ENCODE measurements around the gene TNXB.
"Not testable (repeated sequence)": the region's sequence is repeated elsewhere in the genome, so short reads cannot be mapped to it uniquely, and the experiment has no call there.

Gene TNXB

DNA sequence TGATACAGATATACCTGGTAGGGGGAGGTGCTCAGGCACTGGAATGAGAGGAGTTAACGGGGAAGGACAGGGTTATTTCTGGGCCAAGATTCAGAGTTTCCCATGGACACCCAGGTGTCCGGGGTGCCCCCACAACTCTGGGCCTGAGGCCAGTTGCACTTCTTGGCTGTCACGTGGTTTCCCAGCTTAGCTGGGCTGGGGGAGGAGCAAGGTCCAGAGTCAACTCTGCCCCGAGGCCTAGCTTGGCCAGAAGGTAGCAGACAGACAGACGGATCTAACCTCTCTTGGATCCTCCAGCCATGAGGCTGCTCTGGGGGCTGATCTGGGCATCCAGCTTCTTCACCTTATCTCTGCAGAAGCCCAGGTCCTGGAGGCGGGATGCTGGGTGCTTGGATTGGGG is 94.6 kb downstream of the TNXB start, which contains the start of gene C4B:
Gene C4B (plus strand): TSS at position 249 of the 400 bp plus-strand sequence. CDS start 51 bp downstream, at position 300.
- H3K18ac ChIP-seq (ENCODE audit: low read length); H3K9me3 ChIP-seq (replicated peaks in 1 of 2; ENCODE audit: control insufficient read depth in 2 of 2, insufficient read depth in 1 of 2, low read depth in 1 of 2, low read length in 2 of 2); H3K79me1 ChIP-seq (ENCODE audit: low read depth, low read length); H4K8ac ChIP-seq (ENCODE audit: low read depth, low read length); H2BK120ac ChIP-seq (ENCODE audit: low read depth, low read length); H3K27me3 ChIP-seq (ENCODE audit: control insufficient read depth in 3 of 3, insufficient read depth in 3 of 3, low read depth in 1 of 3, low read length in 3 of 3); H3K36me3 ChIP-seq (replicated peaks in 1 of 2; ENCODE audit: control insufficient read depth in 2 of 2, insufficient read depth in 2 of 2, low read length in 2 of 2); H3K9ac ChIP-seq (ENCODE audit: low read depth, low read length, poor library complexity); H4K91ac ChIP-seq (ENCODE audit: low read depth, low read length, poor library complexity); H2BK12ac ChIP-seq (ENCODE audit: low read length); H3K4me3 ChIP-seq (ENCODE audit: low read length in 2 of 2); H2BK5ac ChIP-seq (ENCODE audit: low read length); H3K4me2 ChIP-seq (ENCODE audit: insufficient read depth, low read length, poor library complexity, severe bottlenecking); H3K23ac ChIP-seq (ENCODE audit: low read depth, low read length, poor library complexity); H3K4me1 ChIP-seq (ENCODE audit: control insufficient read depth in 2 of 2, insufficient read depth in 1 of 2, low read depth in 1 of 2, low read length in 2 of 2); H3K4ac ChIP-seq (ENCODE audit: low read length); H3K14ac ChIP-seq (ENCODE audit: low read length); H3K27ac ChIP-seq (replicated peaks; ENCODE audit: low read length); H2AK5ac ChIP-seq (ENCODE audit: low read depth, low read length); DNase-seq (ENCODE audit: low spot score); H2AFZ ChIP-seq (ENCODE audit: low read length); H2BK15ac ChIP-seq (ENCODE audit: low read length): not testable (repeated sequence)
- no CpG with 5 or more reads among the region's 6 CpGs for WGBS, 2 donors (ENCODE audit: extremely low coverage in 2 of 2, insufficient read length in 2 of 2, insufficient replicate concordance in 1 of 2)

DNA sequence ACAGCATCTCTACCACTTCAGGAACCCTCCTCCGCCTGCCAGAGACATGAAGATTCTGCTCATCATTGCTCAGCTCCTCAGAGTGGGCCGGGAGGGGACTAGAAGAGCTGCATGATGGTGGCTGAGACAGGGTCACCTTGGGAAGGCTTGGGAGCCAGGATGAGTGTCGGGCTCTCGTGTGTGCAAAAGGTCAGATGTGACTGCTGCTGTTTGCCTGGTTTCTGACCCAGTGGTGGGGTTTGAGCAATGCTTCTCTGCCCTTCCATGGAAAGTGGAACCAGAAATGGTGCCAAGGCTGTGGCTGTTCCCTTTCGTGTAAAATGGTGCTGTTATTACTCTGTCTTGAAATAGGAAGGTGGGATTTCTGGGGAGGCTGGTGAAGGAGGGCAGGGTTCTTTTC is 95.4 kb downstream of the TNXB start:
- H4K8ac ChIP-seq (ENCODE audit: low read depth, low read length); H2BK120ac ChIP-seq (ENCODE audit: low read depth, low read length); H3K4me3 ChIP-seq (ENCODE audit: low read length in 2 of 2); H3K36me3 ChIP-seq (replicated peaks in 1 of 2; ENCODE audit: control insufficient read depth in 2 of 2, insufficient read depth in 2 of 2, low read length in 2 of 2); H2AFZ ChIP-seq (ENCODE audit: low read length); H3K4me1 ChIP-seq (ENCODE audit: control insufficient read depth in 2 of 2, insufficient read depth in 1 of 2, low read depth in 1 of 2, low read length in 2 of 2); H2BK5ac ChIP-seq (ENCODE audit: low read length); H3K9ac ChIP-seq (ENCODE audit: low read depth, low read length, poor library complexity); H3K27me3 ChIP-seq (ENCODE audit: control insufficient read depth in 3 of 3, insufficient read depth in 3 of 3, low read depth in 1 of 3, low read length in 3 of 3); H3K14ac ChIP-seq (ENCODE audit: low read length); H2BK12ac ChIP-seq (ENCODE audit: low read length); H3K9me3 ChIP-seq (replicated peaks in 1 of 2; ENCODE audit: control insufficient read depth in 2 of 2, insufficient read depth in 1 of 2, low read depth in 1 of 2, low read length in 2 of 2); H2BK15ac ChIP-seq (ENCODE audit: low read length); DNase-seq (ENCODE audit: low spot score); H4K91ac ChIP-seq (ENCODE audit: low read depth, low read length, poor library complexity); H3K4ac ChIP-seq (ENCODE audit: low read length); H3K18ac ChIP-seq (ENCODE audit: low read length); H3K23ac ChIP-seq (ENCODE audit: low read depth, low read length, poor library complexity); H3K4me2 ChIP-seq (ENCODE audit: insufficient read depth, low read length, poor library complexity, severe bottlenecking); H3K27ac ChIP-seq (replicated peaks; ENCODE audit: low read length); H2AK5ac ChIP-seq (ENCODE audit: low read depth, low read length); H3K79me1 ChIP-seq (ENCODE audit: low read depth, low read length): not testable (repeated sequence)
- no CpG with 5 or more reads among the region's 5 CpGs for WGBS, 2 donors (ENCODE audit: extremely low coverage in 2 of 2, insufficient read length in 2 of 2, insufficient replicate concordance in 1 of 2)

DNA sequence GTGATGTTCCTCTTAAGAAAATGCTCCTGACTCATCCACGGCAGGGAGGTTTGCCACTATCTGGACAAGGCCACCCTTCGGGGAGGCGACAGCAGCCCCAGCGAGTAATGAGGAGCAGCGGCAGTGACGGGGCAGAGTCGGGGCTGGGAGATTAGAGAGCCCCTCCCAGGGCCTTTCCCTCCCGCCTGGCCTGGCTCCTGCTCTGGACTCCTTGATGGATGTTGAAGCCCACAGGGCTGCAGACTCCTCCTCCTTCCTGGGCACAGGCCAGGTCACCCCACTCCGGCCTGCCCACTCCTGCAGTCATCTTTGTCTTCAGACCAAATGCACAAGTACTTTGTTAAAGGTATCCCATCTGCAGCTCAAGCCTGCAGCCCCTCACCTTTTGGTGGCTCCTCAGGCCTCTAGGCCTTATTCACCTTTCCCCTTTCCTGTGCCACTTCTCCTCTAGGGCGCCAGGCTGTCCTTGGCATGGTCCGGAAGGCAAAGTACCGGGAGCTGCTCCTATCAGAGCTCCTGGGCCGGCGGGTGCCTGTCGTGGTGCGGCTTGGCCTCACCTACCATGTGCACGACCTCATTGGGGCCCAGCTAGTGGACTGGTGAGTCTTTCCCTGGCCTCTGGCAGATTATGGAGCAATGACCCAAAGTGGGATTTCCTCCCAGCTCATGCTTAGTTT is 96.1 kb downstream of the TNXB start:
- H3K4ac ChIP-seq (ENCODE audit: low read length); H4K8ac ChIP-seq (ENCODE audit: low read depth, low read length); H2BK12ac ChIP-seq (ENCODE audit: low read length); H2BK120ac ChIP-seq (ENCODE audit: low read depth, low read length); H3K27ac ChIP-seq (replicated peaks; ENCODE audit: low read length); H3K36me3 ChIP-seq (replicated peaks in 1 of 2; ENCODE audit: control insufficient read depth in 2 of 2, insufficient read depth in 2 of 2, low read length in 2 of 2); H4K91ac ChIP-seq (ENCODE audit: low read depth, low read length, poor library complexity); H3K18ac ChIP-seq (ENCODE audit: low read length); H3K4me1 ChIP-seq (ENCODE audit: control insufficient read depth in 2 of 2, insufficient read depth in 1 of 2, low read depth in 1 of 2, low read length in 2 of 2); H3K9me3 ChIP-seq (replicated peaks in 1 of 2; ENCODE audit: control insufficient read depth in 2 of 2, insufficient read depth in 1 of 2, low read depth in 1 of 2, low read length in 2 of 2); H3K27me3 ChIP-seq (ENCODE audit: control insufficient read depth in 3 of 3, insufficient read depth in 3 of 3, low read depth in 1 of 3, low read length in 3 of 3); H3K9ac ChIP-seq (ENCODE audit: low read depth, low read length, poor library complexity); H3K4me3 ChIP-seq (ENCODE audit: low read length in 2 of 2); H2BK5ac ChIP-seq (ENCODE audit: low read length); H2AFZ ChIP-seq (ENCODE audit: low read length); H2BK15ac ChIP-seq (ENCODE audit: low read length); H3K14ac ChIP-seq (ENCODE audit: low read length); DNase-seq (ENCODE audit: low spot score); H3K23ac ChIP-seq (ENCODE audit: low read depth, low read length, poor library complexity); H3K79me1 ChIP-seq (ENCODE audit: low read depth, low read length); H2AK5ac ChIP-seq (ENCODE audit: low read depth, low read length); H3K4me2 ChIP-seq (ENCODE audit: insufficient read depth, low read length, poor library complexity, severe bottlenecking): not testable (repeated sequence)
- WGBS, 2 donors (ENCODE audit: extremely low coverage in 2 of 2, insufficient read length in 2 of 2, insufficient replicate concordance in 1 of 2) = no CpG with 5 or more reads among the region's 17 CpGs

DNA sequence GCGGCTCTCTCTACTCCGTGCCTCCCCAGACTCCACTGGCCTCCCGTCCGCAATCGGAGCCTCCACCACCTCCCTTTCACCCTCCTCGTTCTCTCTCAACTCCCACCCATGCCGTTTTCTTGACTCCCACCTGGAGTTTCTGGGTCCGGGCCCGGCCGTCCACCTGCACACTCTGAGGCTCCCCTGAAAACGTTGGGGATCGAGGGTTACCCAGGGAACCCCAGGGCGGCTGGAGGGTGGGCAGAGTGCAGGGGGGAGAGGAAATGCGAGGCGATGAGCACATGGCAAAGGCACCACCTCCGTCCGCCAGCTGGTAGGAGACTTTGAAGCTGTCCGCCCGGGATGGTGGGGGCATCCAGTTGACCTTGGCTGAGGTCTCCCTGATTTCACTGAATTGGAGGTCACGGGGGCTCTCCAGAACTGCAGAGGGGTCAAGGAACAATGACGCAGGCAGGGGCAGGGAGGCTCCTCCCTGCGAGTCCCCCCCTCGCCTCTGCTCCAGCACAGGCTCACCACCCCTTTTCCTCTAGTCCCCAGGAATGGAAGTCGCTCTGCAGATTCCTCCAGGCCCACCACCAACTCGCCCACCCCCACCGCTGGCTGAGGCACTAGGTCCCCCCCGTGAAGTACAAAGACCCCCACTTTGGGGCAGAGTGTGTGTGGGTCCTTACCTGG is 98.1 kb downstream of the TNXB start:
- not testable (repeated sequence) for DNase-seq (ENCODE audit: low spot score); H2AK5ac ChIP-seq (ENCODE audit: low read depth, low read length); H3K18ac ChIP-seq (ENCODE audit: low read length); H3K27me3 ChIP-seq (ENCODE audit: control insufficient read depth in 3 of 3, insufficient read depth in 3 of 3, low read depth in 1 of 3, low read length in 3 of 3); H3K4ac ChIP-seq (ENCODE audit: low read length); H4K91ac ChIP-seq (ENCODE audit: low read depth, low read length, poor library complexity); H3K36me3 ChIP-seq (replicated peaks in 1 of 2; ENCODE audit: control insufficient read depth in 2 of 2, insufficient read depth in 2 of 2, low read length in 2 of 2); H2BK120ac ChIP-seq (ENCODE audit: low read depth, low read length); H2BK15ac ChIP-seq (ENCODE audit: low read length); H3K4me3 ChIP-seq (ENCODE audit: low read length in 2 of 2); H3K79me1 ChIP-seq (ENCODE audit: low read depth, low read length); H2BK5ac ChIP-seq (ENCODE audit: low read length); H2BK12ac ChIP-seq (ENCODE audit: low read length); H3K27ac ChIP-seq (replicated peaks; ENCODE audit: low read length); H4K8ac ChIP-seq (ENCODE audit: low read depth, low read length); H3K4me1 ChIP-seq (ENCODE audit: control insufficient read depth in 2 of 2, insufficient read depth in 1 of 2, low read depth in 1 of 2, low read length in 2 of 2); H3K23ac ChIP-seq (ENCODE audit: low read depth, low read length, poor library complexity); H3K4me2 ChIP-seq (ENCODE audit: insufficient read depth, low read length, poor library complexity, severe bottlenecking); H3K9ac ChIP-seq (ENCODE audit: low read depth, low read length, poor library complexity); H3K9me3 ChIP-seq (replicated peaks in 1 of 2; ENCODE audit: control insufficient read depth in 2 of 2, insufficient read depth in 1 of 2, low read depth in 1 of 2, low read length in 2 of 2); H2AFZ ChIP-seq (ENCODE audit: low read length); H3K14ac ChIP-seq (ENCODE audit: low read length)
- WGBS, 2 donors (ENCODE audit: extremely low coverage in 2 of 2, insufficient read length in 2 of 2, insufficient replicate concordance in 1 of 2) = no CpG with 5 or more reads among the region's 27 CpGs

All from neuronal stem cell (in vitro differentiated cells).